Astrocyte (in vitro differentiated cells and primary cell): ENCODE measurements around the gene TMEM161A.

Experiments
- EZH2 ChIP-seq: IDR thresholded peaks from 2 replicates; pipeline ENCODE4 v1.6.1; 2012; ENCODE audit warnings: mild to moderate bottlenecking, low read length, inconsistent platforms; ENCODE audit not compliant: insufficient read depth
- TF ChIP-seq, protein P1 (sequence below): IDR thresholded peaks from 2 replicates; pipeline ENCODE4 v1.5.1; 2011; ENCODE audit warnings: low read depth, mild to moderate bottlenecking, inconsistent platforms, low read length, moderate library complexity; ENCODE audit not compliant: insufficient read depth

DNA sequence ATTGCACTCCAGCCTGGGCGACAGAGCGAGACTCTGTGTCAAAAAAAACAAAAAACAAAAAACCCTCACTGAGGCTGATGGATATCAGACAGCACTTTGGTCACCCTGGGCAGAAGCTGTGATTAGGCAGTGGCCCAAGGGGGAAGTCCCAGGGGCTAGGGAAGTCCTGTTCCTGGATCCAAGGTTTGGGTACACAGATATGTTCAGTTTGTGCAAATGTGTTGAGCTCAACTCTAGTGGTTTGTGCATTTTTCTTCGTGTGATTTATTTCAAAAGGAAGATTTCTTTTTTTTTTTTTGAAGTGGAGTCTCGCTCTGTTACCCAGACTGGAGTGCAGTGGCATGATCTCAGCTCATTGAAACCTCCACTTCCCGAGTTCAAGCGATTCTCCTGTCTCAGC is 19.5 kb upstream of the TMEM161A start:
- TF ChIP-seq, protein P1, sequence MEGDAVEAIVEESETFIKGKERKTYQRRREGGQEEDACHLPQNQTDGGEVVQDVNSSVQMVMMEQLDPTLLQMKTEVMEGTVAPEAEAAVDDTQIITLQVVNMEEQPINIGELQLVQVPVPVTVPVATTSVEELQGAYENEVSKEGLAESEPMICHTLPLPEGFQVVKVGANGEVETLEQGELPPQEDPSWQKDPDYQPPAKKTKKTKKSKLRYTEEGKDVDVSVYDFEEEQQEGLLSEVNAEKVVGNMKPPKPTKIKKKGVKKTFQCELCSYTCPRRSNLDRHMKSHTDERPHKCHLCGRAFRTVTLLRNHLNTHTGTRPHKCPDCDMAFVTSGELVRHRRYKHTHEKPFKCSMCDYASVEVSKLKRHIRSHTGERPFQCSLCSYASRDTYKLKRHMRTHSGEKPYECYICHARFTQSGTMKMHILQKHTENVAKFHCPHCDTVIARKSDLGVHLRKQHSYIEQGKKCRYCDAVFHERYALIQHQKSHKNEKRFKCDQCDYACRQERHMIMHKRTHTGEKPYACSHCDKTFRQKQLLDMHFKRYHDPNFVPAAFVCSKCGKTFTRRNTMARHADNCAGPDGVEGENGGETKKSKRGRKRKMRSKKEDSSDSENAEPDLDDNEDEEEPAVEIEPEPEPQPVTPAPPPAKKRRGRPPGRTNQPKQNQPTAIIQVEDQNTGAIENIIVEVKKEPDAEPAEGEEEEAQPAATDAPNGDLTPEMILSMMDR = no peak
- TF ChIP-seq EZH2 = no peak
